Left ventricle myocardium superior (tissue), 1 donor: ENCODE data around the gene CES3. TPM values are rescaled to one million over a fixed set of nuclear protein-coding genes. Genes with fewer than 3 reads are reported as not detected.
"Not testable (repeated sequence)": the region's sequence is repeated elsewhere in the genome, so short reads cannot be mapped to it uniquely, and the experiment has no call there.

ENCODE experiments used
- ATAC-seq: fragments of 200-7000 bp; cut with Tn5 transposase; one replicate; pipeline ENCODE4 v1.9.1; 2020; ENCODE audit warnings: mild to moderate bottlenecking, moderate library complexity
- DNase-seq: peaks from one replicate; pipeline ENCODE4 v3.0.0-alpha.2; 2020
- intact Hi-C: fragments of 100-400 bp; cut with micrococcal nuclease; formaldehyde crosslinking; loops from one replicate; pipeline ENCODE4 v1.11.0; 2022
- total RNA-seq: library from RNA; stranded (reverse); fragmentation: NEBNext Ultra II Directional; extraction: Animal tissue kit (Norgen Biotek cat#: 25700); gene quantifications from one replicate; pipeline ENCODE4 v1.2.1, GENCODE V29; 2021
- donor health status: DM: no; HTN: yes; CAD: no; lungs with severe emphysema.

The CES3 gene
- total RNA-seq, 1 donor from 2014 or later: 1.6 TPM

GRCh38 chr16:66986559-66986958 is 25.5 kb downstream of the CES3 start:
- ATAC-seq: no peak
- no peak for DNase-seq
- intact Hi-C loops: no loop called here

- intact Hi-C loops: no loop called here
- peak; percentile 8 for DNase-seq
- ATAC-seq: no peak
Observed at GRCh38 chr16:66988197-66988788, 27.2 kb downstream of the CES3 start, which contains the start of gene CES4A. TSS of gene CES4A (plus strand) at chr16:66988589. CDS start at chr16:66988773, 184 bp downstream.

- no peak for DNase-seq
- intact Hi-C loops: no loop called here
- ATAC-seq: no peak
Observed at GRCh38 chr16:66991545-66992077, 30.5 kb downstream of the CES3 start.

- intact Hi-C loops, DNase-seq, ATAC-seq: not testable (repeated sequence)
Observed at GRCh38 chr16:66993558-66993957, 32.5 kb downstream of the CES3 start.

GRCh38 chr16:66996324-66996982 is 35.4 kb downstream of the CES3 start:
- DNase-seq: peak; percentile 33
- intact Hi-C loops: no loop called here
- ATAC-seq: peak; percentile 79

GRCh38 chr16:66996983-66997358 is 35.9 kb downstream of the CES3 start:
- ATAC-seq (peak; percentile 55), DNase-seq (no peak)
- intact Hi-C loops: no loop called here

- intact Hi-C loops: no loop called here
- DNase-seq (peak; percentile 76), ATAC-seq (peak; percentile 55)
Observed at GRCh38 chr16:67000384-67001351, 39.6 kb downstream of the CES3 start.

- DNase-seq: no peak
- intact Hi-C loops: no loop called here
- ATAC-seq: no peak
Observed at GRCh38 chr16:67001726-67002125, 40.7 kb downstream of the CES3 start.

GRCh38 chr16:67006930-67007658 is 46.0 kb downstream of the CES3 start:
- intact Hi-C loops: no loop called here

GRCh38 chr16:67009158-67009557 is 48.1 kb downstream of the CES3 start:
- DNase-seq: no peak
- ATAC-seq: no peak
- intact Hi-C loops: no loop called here

More at GRCh38 chr16:67006930-67007658, 46.0 kb downstream of the CES3 start:
- no peak for DNase-seq
- ATAC-seq: no peak

GRCh38 chr16:67011274-67011673 is 50.2 kb downstream of the CES3 start:
- intact Hi-C loops: no loop called here
- ATAC-seq: no peak
- DNase-seq: no peak

GRCh38 chr16:67013233-67013822 is 52.3 kb downstream of the CES3 start:
- ATAC-seq (no peak), DNase-seq (peak; percentile 41)
- intact Hi-C loops: no loop called here

- intact Hi-C loops: no loop called here
- ATAC-seq (peak; percentile 92), DNase-seq (peak; percentile 91)
Observed at GRCh38 chr16:67013823-67014633, 53.0 kb downstream of the CES3 start.

- no peak for ATAC-seq
- no peak for DNase-seq
- intact Hi-C loops: no loop called here
Observed at GRCh38 chr16:67014634-67015312, 53.7 kb downstream of the CES3 start.

- ATAC-seq (no peak), DNase-seq (no peak)
- intact Hi-C loops: no loop called here
Observed at GRCh38 chr16:67015313-67015731, 54.3 kb downstream of the CES3 start.

- DNase-seq (no peak), ATAC-seq (no peak)
- intact Hi-C loops: no loop called here
Observed at GRCh38 chr16:67016143-67016542, 55.1 kb downstream of the CES3 start.
